Measurements from ENCODE around the gene PLB1. TPM values are rescaled to one million over a fixed set of nuclear protein-coding genes. Genes with fewer than 3 reads are reported as not detected.

Gene PLB1
- total RNA-seq, 1 experiment from 2014 or later: 0.91 TPM

- DNase-seq (ENCODE audit: low read depth): no peak
These were observed 193.9 kb downstream of the PLB1 start for GRCh38 chr2:28689771-28690170.

- no peak for DNase-seq (ENCODE audit: low read depth)
These were observed 196.6 kb downstream of the PLB1 start for GRCh38 chr2:28692411-28692810.

DNA sequence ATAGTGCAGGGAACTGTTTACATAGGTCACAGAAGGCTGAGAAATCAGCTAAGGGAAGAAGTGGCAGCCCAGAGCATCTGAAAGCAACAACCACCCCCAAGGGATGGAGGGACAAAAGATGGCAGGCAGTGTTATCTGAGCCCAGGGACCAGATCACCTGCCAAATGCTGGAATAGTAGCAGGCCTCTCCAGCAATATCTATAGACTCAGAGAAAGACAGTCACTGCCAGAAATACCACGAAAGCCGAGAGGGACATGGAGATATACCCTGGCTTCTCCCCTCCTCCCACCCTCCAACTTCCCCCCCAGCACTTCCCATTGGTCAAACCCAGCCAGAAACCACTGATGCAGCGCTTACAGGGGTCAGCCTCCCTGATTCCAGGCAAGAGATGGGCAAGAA lies 197.4 kb downstream of the PLB1 start:
- DNase-seq (ENCODE audit: low read depth): no peak

Other genes with a start within 250 kb of the PLB1 start
- gene FOSL2, start 103.2 kb upstream of the PLB1 start, total RNA-seq (2014; rRNA removed; shearing (Covaris generic)): 42.9 and 75.2 TPM in 2 replicates

Measured in M059J (cell line).